ENCODE data around the gene LAMC1. TPM values are rescaled to one million over a fixed set of nuclear protein-coding genes. Genes with fewer than 3 reads are reported as not detected.

LAMC1 gene
- total RNA-seq, 2 donors from 2014 or later, result 273 to 362 TPM

GRCh38 chr1:183152180-183152579 lies 129.0 kb downstream of the LAMC1 start:
- H3K36me3 ChIP-seq, result no peaks in the 10 kb centered on the region
- no peak overlapping the region for H3K27ac ChIP-seq
- peaks cover 4 to 20% of the 10 kb centered on the region in 2 donors for H3K4me1 ChIP-seq (ENCODE audit: control insufficient read depth in 1 of 2, low read depth in 2 of 2)
- TF ChIP-seq CTCF (IDR thresholded peaks at IDR 0.05), result no peak
- H3K4me3 ChIP-seq, result no peak overlapping the region
- DNase-seq (ENCODE audit: low spot score), result no peak
- H3K9me3 ChIP-seq, result no peaks in the 10 kb centered on the region
- H3K27me3 ChIP-seq (replicated peaks; ENCODE audit: insufficient read depth), result no peaks in the 10 kb centered on the region
- ATAC-seq (ENCODE audit: insufficient number of reproducible peaks, low FRiP score, low read depth), result no peak

GRCh38 chr1:183155939-183156338 lies 132.7 kb downstream of the LAMC1 start:
- Histone ChIP-seq H3K36me3 (no peaks in the 10 kb centered on the region), H3K27ac (no peak overlapping the region), H3K9me3 (no peaks in the 10 kb centered on the region), H3K27me3 (replicated peaks; ENCODE audit: insufficient read depth) (no peaks in the 10 kb centered on the region), H3K4me3 (no peak overlapping the region), H3K4me1 (ENCODE audit: control insufficient read depth in 1 of 2, low read depth in 2 of 2) (no peaks in the 10 kb centered on the region)
- TF ChIP-seq CTCF (IDR thresholded peaks at IDR 0.05), result no peak
- DNase-seq (ENCODE audit: low spot score) (no peak), ATAC-seq (ENCODE audit: insufficient number of reproducible peaks, low FRiP score, low read depth) (no peak)

GRCh38 chr1:183159960-183160359 lies 136.7 kb downstream of the LAMC1 start:
- Histone ChIP-seq H3K27me3 (replicated peaks; ENCODE audit: insufficient read depth) (no peaks in the 10 kb centered on the region), H3K36me3 (no peaks in the 10 kb centered on the region), H3K27ac (no peak overlapping the region), H3K4me3 (no peak overlapping the region), H3K9me3 (no peaks in the 10 kb centered on the region), H3K4me1 (ENCODE audit: control insufficient read depth in 1 of 2, low read depth in 2 of 2) (no peaks in the 10 kb centered on the region)
- no peak for ATAC-seq (ENCODE audit: insufficient number of reproducible peaks, low FRiP score, low read depth)
- no peak for TF ChIP-seq CTCF (IDR thresholded peaks at IDR 0.05)
- no peak for DNase-seq (ENCODE audit: low spot score)

GRCh38 chr1:183161391-183161790 lies 138.2 kb downstream of the LAMC1 start:
- TF ChIP-seq CTCF (IDR thresholded peaks at IDR 0.05), result no peak
- H3K27ac ChIP-seq, result no peak overlapping the region
- H3K9me3 ChIP-seq, result no peaks in the 10 kb centered on the region
- H3K4me3 ChIP-seq, result no peak overlapping the region
- ATAC-seq (ENCODE audit: insufficient number of reproducible peaks, low FRiP score, low read depth) (no peak), DNase-seq (ENCODE audit: low spot score) (no peak)
- no peaks in the 10 kb centered on the region for H3K27me3 ChIP-seq (replicated peaks; ENCODE audit: insufficient read depth)
- H3K4me1 ChIP-seq (ENCODE audit: control insufficient read depth in 1 of 2, low read depth in 2 of 2), result no peaks in the 10 kb centered on the region
- H3K36me3 ChIP-seq, result no peaks in the 10 kb centered on the region

GRCh38 chr1:183163316-183163715 lies 140.1 kb downstream of the LAMC1 start:
- ATAC-seq (ENCODE audit: insufficient number of reproducible peaks, low FRiP score, low read depth), result no peak
- no peak overlapping the region for H3K27ac ChIP-seq
- no peak for DNase-seq (ENCODE audit: low spot score)
- H3K36me3 ChIP-seq, result no peaks in the 10 kb centered on the region
- no peak overlapping the region for H3K4me3 ChIP-seq
- H3K9me3 ChIP-seq, result no peaks in the 10 kb centered on the region
- no peaks in the 10 kb centered on the region for H3K27me3 ChIP-seq (replicated peaks; ENCODE audit: insufficient read depth)
- no peak for TF ChIP-seq CTCF (IDR thresholded peaks at IDR 0.05)
- H3K4me1 ChIP-seq (ENCODE audit: control insufficient read depth in 1 of 2, low read depth in 2 of 2), result no peaks in the 10 kb centered on the region
